Activated naive CD8-positive, alpha-beta T cell treated with anti-CD3 and anti-CD28 coated beads for 36 hours (primary cell): ENCODE results near the gene EMC8. TPM values are rescaled to one million over a fixed set of nuclear protein-coding genes. Genes with fewer than 3 reads are reported as not detected.
"Not testable (repeated sequence)": the region's sequence is repeated elsewhere in the genome, so short reads cannot be mapped to it uniquely, and the experiment has no call there.

Experiments
- DNase-seq: peaks from one replicate; pipeline ENCODE4 v3.0.0; 2021
- H3K27ac Mint-ChIP-seq: one replicate; pipeline ENCODE4 v1.8.0; 2022; ENCODE audit warnings: mild to moderate bottlenecking, moderate library complexity, mixed read lengths
- H3K27me3 Mint-ChIP-seq: one replicate; pipeline ENCODE4 v1.8.0; 2022; ENCODE audit warnings: mild to moderate bottlenecking, mixed read lengths
- H3K36me3 Mint-ChIP-seq: one replicate; pipeline ENCODE4 v1.8.0; 2021; ENCODE audit warnings: mild to moderate bottlenecking, mixed read lengths
- H3K4me1 Mint-ChIP-seq: one replicate; pipeline ENCODE4 v1.8.0; 2021; ENCODE audit warnings: mixed read lengths
- H3K4me3 Mint-ChIP-seq: one replicate; pipeline ENCODE4 v1.8.0; 2022; ENCODE audit warnings: mild to moderate bottlenecking, moderate library complexity, mixed read lengths
- H3K9me3 Mint-ChIP-seq: one replicate; pipeline ENCODE4 v1.8.0; 2022; ENCODE audit warnings: mixed read lengths
- total RNA-seq, 2 experiments: library from RNA; stranded (reverse); gene quantifications; one replicate each; pipeline ENCODE4 v1.2.3, GENCODE V29; 2021

Gene EMC8
- total RNA-seq, 2 experiments from 2014 or later: 49.4 to 51.0 TPM

DNA sequence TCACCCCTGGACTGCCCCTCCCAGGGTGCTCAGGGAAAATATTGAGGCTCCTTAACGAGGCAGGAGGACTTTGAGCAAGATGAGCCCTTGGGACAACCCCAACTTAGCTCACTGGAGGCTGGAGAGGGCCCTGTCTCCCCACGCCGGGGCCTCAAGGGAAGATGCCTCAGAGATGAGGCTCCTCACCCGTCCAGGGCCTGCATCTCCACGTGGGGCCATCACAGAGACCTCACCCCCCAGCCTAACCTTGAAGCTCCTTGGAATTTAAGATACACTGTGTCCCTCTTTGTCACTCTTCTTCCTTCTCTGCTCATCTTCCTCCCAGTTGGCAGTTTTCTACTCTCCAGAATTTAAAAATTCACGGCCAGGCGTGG is 11.4 kb upstream of the EMC8 start:
- H3K4me3 Mint-ChIP-seq: no peak overlapping the region
- peaks cover 11% of the 10 kb centered on the region for H3K36me3 Mint-ChIP-seq
- H3K4me1 Mint-ChIP-seq: no peaks in the 10 kb centered on the region
- no peak overlapping the region for H3K27ac Mint-ChIP-seq
- H3K9me3 Mint-ChIP-seq: no peaks in the 10 kb centered on the region
- H3K27me3 Mint-ChIP-seq: peaks cover 29% of the 10 kb centered on the region
- DNase-seq: no peak

GRCh38 chr16:85810097-85810741 is 10.9 kb upstream of the EMC8 start:
- H3K27ac Mint-ChIP-seq: no peak overlapping the region
- no peaks in the 10 kb centered on the region for H3K4me1 Mint-ChIP-seq
- DNase-seq: no peak
- H3K4me3 Mint-ChIP-seq: no peak overlapping the region
- no peaks in the 10 kb centered on the region for H3K9me3 Mint-ChIP-seq
- peaks cover 15% of the 10 kb centered on the region for H3K36me3 Mint-ChIP-seq
- peaks cover 29% of the 10 kb centered on the region for H3K27me3 Mint-ChIP-seq

DNA sequence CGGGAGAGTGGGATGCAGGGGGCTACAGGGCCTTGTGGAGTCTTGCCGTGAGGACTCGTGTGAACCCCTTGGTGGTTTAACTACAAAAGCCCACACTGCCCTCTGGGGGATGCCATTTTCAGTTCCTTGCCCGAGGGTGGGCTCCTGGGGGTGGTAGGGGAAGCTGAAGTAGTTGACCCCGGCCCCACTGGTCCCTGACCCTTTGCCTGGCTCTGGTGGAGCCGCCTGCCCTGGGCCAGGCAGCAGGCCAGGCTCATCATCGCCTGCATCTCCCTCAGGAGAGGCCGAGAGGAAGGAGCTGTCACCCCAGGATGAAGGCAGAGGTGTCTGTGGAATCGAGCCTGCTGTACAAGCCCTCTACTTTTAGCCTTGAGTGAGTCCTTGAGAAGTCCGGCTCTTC is 10.3 kb upstream of the EMC8 start:
- no peak overlapping the region for H3K27ac Mint-ChIP-seq
- H3K36me3 Mint-ChIP-seq: peaks cover 20% of the 10 kb centered on the region
- DNase-seq: no peak
- H3K4me1 Mint-ChIP-seq: no peaks in the 10 kb centered on the region
- H3K9me3 Mint-ChIP-seq: no peaks in the 10 kb centered on the region
- H3K27me3 Mint-ChIP-seq: peaks cover 25% of the 10 kb centered on the region
- no peak overlapping the region for H3K4me3 Mint-ChIP-seq

DNA sequence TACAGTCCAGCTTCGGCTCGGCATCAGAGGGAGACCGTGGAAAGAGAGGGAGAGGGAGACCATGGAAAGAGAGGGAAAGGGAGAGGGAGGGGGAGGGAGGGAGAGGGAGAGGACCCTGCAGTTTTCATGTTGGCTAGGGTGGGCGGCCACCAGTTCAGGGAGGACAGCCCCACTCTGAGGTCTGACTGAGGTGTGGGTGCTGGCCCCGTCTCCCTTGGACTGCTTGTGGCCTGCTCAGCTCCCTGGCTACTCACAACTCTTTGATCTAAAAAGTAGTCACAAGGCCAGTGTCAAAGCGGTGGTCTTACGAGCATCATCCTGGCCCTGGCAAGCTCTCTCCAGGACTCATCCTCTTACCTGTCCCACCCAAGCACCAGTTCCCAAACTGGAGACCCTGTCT is 9.6 kb upstream of the EMC8 start:
- H3K27me3 Mint-ChIP-seq: peaks cover 19% of the 10 kb centered on the region
- H3K9me3 Mint-ChIP-seq: no peaks in the 10 kb centered on the region
- H3K4me3 Mint-ChIP-seq: no peak overlapping the region
- peaks cover 1% of the 10 kb centered on the region for H3K4me1 Mint-ChIP-seq
- no peak overlapping the region for H3K27ac Mint-ChIP-seq
- H3K36me3 Mint-ChIP-seq: peaks cover 24% of the 10 kb centered on the region
- no peak for DNase-seq

GRCh38 chr16:85808104-85808503 is 8.8 kb upstream of the EMC8 start:
- H3K4me3 Mint-ChIP-seq, DNase-seq, H3K9me3 Mint-ChIP-seq, H3K4me1 Mint-ChIP-seq, H3K27ac Mint-ChIP-seq: not testable (repeated sequence)
- peaks cover 16% of the 10 kb centered on the region for H3K27me3 Mint-ChIP-seq
- peaks cover 33% of the 10 kb centered on the region for H3K36me3 Mint-ChIP-seq

- Mint-ChIP-seq H3K4me1 (peaks cover 15% of the 10 kb centered on the region), H3K36me3 (peaks cover 36% of the 10 kb centered on the region)
- not testable (repeated sequence) for H3K27ac Mint-ChIP-seq, H3K27me3 Mint-ChIP-seq, H3K4me3 Mint-ChIP-seq, H3K9me3 Mint-ChIP-seq, DNase-seq
Observed at GRCh38 chr16:85807340-85807739, 8.0 kb upstream of the EMC8 start.

- peaks cover 23% of the 10 kb centered on the region for H3K4me1 Mint-ChIP-seq
- peaks cover 44% of the 10 kb centered on the region for H3K36me3 Mint-ChIP-seq
- H3K9me3 Mint-ChIP-seq: no peaks in the 10 kb centered on the region
- no peak overlapping the region for H3K4me3 Mint-ChIP-seq
- H3K27ac Mint-ChIP-seq: no peak overlapping the region
- H3K27me3 Mint-ChIP-seq: peaks cover 3% of the 10 kb centered on the region
- DNase-seq: no peak
Observed at GRCh38 chr16:85806539-85806938, 7.2 kb upstream of the EMC8 start.

DNA sequence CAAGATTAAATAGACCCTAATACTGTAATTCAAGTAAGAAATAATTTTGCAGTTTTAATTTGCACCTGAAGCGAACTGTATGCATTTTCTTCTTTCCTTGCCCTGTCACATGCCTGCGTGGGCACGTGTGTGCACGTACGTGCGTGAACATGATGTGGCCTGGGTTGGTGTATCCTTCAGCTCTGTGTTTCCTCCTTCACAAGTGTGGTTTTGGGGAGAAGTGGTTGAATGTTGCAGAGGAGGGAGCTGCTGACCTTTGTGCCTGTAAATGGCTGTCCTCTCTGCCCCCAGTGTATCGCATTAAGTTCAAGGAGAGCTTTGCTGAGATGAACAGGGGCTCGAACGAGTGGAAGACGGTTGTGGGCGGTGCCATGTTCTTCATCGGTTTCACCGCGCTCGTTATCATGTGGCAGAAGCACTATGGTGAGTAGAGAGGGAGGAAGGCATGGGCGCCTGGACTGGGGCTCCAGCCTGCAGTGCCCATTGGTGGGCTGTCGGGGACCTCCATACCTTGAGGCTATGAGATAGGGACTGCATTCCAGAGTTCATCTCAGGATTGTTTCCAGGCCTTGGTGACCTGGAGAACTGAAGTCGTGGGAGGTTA is 6.2 kb upstream of the EMC8 start:
- H3K36me3 Mint-ChIP-seq: peaks cover 51% of the 10 kb centered on the region
- H3K4me3 Mint-ChIP-seq: no peak overlapping the region
- H3K9me3 Mint-ChIP-seq: no peaks in the 10 kb centered on the region
- no peaks in the 10 kb centered on the region for H3K27me3 Mint-ChIP-seq
- peaks cover 33% of the 10 kb centered on the region for H3K4me1 Mint-ChIP-seq
- DNase-seq: no peak
- H3K27ac Mint-ChIP-seq: no peak overlapping the region

- DNase-seq: no peak
- H3K4me3 Mint-ChIP-seq: no peak overlapping the region
- no peaks in the 10 kb centered on the region for H3K27me3 Mint-ChIP-seq
- H3K36me3 Mint-ChIP-seq: peaks cover 53% of the 10 kb centered on the region
- peak overlapping the region; percentile 27 for H3K27ac Mint-ChIP-seq
- H3K9me3 Mint-ChIP-seq: no peaks in the 10 kb centered on the region
- H3K4me1 Mint-ChIP-seq: peaks cover 36% of the 10 kb centered on the region
Observed at GRCh38 chr16:85803570-85803969, 4.2 kb upstream of the EMC8 start.

DNA sequence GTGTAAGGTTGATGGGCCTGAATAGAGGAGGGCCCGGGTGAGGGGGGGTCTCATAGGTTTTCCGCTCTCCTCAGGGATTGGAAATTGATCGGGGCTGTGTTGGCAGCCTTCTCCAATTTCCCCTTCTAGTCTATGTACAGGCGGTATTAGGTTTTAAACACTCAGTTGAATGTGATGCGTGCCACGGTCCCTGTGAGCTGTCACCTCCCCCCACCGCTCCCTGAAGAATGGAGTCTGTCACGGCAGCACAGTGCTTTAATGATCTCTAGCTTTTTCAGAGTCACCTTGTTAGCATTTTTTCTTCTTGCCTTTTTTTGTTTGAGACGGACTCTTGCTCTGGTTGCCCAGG is 951 bp upstream of the EMC8 start:
- Mint-ChIP-seq H3K36me3 (peaks cover 46% of the 10 kb centered on the region), H3K4me1 (peaks cover 62% of the 10 kb centered on the region), H3K4me3 (peak overlapping the region; percentile 87), H3K9me3 (no peaks in the 10 kb centered on the region), H3K27me3 (no peaks in the 10 kb centered on the region), H3K27ac (peak overlapping the region; percentile 89)
- peak; percentile 26 for DNase-seq

GRCh38 chr16:85798901-85799496 is 345 bp downstream of the EMC8 start:
- H3K36me3 Mint-ChIP-seq: peaks cover 38% of the 10 kb centered on the region
- no peaks in the 10 kb centered on the region for H3K27me3 Mint-ChIP-seq
- H3K9me3 Mint-ChIP-seq: no peaks in the 10 kb centered on the region
- peak overlapping the region; percentile 92 for H3K27ac Mint-ChIP-seq
- peak; percentile 57 for DNase-seq
- peak overlapping the region; percentile 90 for H3K4me3 Mint-ChIP-seq
- H3K4me1 Mint-ChIP-seq: peaks cover 62% of the 10 kb centered on the region

- H3K4me1 Mint-ChIP-seq: peaks cover 55% of the 10 kb centered on the region
- peaks cover 35% of the 10 kb centered on the region for H3K36me3 Mint-ChIP-seq
- H3K27me3 Mint-ChIP-seq: no peaks in the 10 kb centered on the region
- H3K9me3 Mint-ChIP-seq: no peaks in the 10 kb centered on the region
- peak overlapping the region; percentile 90 for H3K4me3 Mint-ChIP-seq
- no peak for DNase-seq
- peak overlapping the region; percentile 76 for H3K27ac Mint-ChIP-seq
Observed at GRCh38 chr16:85798283-85798776, 1.0 kb downstream of the EMC8 start.

- no peak overlapping the region for H3K4me3 Mint-ChIP-seq
- DNase-seq: no peak
- H3K27ac Mint-ChIP-seq: peak overlapping the region; percentile 11
- peaks cover 39% of the 10 kb centered on the region for H3K36me3 Mint-ChIP-seq
- H3K4me1 Mint-ChIP-seq: peaks cover 52% of the 10 kb centered on the region
- H3K9me3 Mint-ChIP-seq: peaks cover 4% of the 10 kb centered on the region
- no peaks in the 10 kb centered on the region for H3K27me3 Mint-ChIP-seq
Observed at GRCh38 chr16:85796599-85796998, 2.7 kb downstream of the EMC8 start.

GRCh38 chr16:85796152-85796551 is 3.2 kb downstream of the EMC8 start:
- Mint-ChIP-seq H3K27ac (peak overlapping the region; percentile 11), H3K9me3 (peaks cover 7% of the 10 kb centered on the region), H3K27me3 (no peaks in the 10 kb centered on the region), H3K4me1 (peaks cover 51% of the 10 kb centered on the region), H3K4me3 (no peak overlapping the region), H3K36me3 (peaks cover 40% of the 10 kb centered on the region)
- no peak for DNase-seq

- H3K4me1 Mint-ChIP-seq: peaks cover 53% of the 10 kb centered on the region
- H3K9me3 Mint-ChIP-seq: peaks cover 7% of the 10 kb centered on the region
- no peak for DNase-seq
- H3K27ac Mint-ChIP-seq: no peak overlapping the region
- H3K36me3 Mint-ChIP-seq: peaks cover 46% of the 10 kb centered on the region
- H3K27me3 Mint-ChIP-seq: no peaks in the 10 kb centered on the region
- no peak overlapping the region for H3K4me3 Mint-ChIP-seq
Observed at GRCh38 chr16:85794696-85795095, 4.6 kb downstream of the EMC8 start.
